Astrocyte of the spinal cord (primary cell): ENCODE data around the gene ACSS2.

Source experiments
- DNase-seq: peaks from one replicate; pipeline ENCODE4 v3.0.0; 2011; ENCODE audit warnings: low read depth, low spot score
- H3K4me3 ChIP-seq: 2 replicates; pipeline ENCODE4 v1.5.1; 2011; ENCODE audit warnings: low read depth, mild to moderate bottlenecking, low read length, moderate library complexity
- in situ Hi-C: cut with HindIII; loops from 2 replicates; pipeline ENCODE4 v1.10.0; 2017; ENCODE audit warnings: low sequenced_read_pairs
- TF ChIP-seq, protein P1 (sequence below): IDR thresholded peaks from 2 replicates; pipeline ENCODE4 v1.5.1; 2012; ENCODE audit warnings: low read depth, mild to moderate bottlenecking, low read length, inconsistent platforms

Gene ACSS2

DNA sequence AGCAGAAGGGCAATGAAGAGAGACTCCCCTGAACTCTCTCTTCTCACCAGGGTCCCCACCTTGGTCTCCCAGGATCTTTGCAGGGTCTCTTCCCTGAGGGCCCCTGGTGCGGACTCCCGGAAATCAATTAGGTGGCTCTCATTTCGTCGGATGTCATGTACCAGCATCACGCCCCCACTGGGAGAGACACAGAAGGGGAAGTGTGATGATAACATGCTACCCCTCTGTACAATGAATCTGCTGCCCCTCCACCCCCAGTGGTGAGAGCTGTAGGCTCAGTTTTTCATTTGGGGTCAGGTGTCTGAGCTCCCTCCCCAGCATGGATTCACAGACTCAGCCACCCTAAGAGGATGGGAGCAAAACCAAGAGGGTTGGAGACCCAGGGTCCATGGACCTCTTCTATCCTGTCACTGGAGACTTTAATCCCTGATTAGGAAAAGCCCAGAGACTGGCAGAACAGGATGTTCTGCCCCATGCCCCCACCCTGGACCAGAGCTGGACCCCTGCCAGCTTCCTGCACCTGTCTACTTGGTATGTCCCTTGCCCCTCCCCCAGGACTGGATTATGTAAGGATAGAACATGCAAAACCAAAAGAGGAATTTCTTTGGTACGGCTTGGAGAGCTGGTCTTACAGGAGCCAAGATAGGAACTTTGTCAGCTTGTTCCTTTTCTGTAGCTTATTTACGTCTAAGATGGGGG, 14.9 kb upstream of the ACSS2 start:
- no peak overlapping the region for H3K4me3 ChIP-seq
- DNase-seq: no peak
- in situ Hi-C loops: no loop called here
- TF ChIP-seq, protein P1, sequence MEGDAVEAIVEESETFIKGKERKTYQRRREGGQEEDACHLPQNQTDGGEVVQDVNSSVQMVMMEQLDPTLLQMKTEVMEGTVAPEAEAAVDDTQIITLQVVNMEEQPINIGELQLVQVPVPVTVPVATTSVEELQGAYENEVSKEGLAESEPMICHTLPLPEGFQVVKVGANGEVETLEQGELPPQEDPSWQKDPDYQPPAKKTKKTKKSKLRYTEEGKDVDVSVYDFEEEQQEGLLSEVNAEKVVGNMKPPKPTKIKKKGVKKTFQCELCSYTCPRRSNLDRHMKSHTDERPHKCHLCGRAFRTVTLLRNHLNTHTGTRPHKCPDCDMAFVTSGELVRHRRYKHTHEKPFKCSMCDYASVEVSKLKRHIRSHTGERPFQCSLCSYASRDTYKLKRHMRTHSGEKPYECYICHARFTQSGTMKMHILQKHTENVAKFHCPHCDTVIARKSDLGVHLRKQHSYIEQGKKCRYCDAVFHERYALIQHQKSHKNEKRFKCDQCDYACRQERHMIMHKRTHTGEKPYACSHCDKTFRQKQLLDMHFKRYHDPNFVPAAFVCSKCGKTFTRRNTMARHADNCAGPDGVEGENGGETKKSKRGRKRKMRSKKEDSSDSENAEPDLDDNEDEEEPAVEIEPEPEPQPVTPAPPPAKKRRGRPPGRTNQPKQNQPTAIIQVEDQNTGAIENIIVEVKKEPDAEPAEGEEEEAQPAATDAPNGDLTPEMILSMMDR: no peak

DNA sequence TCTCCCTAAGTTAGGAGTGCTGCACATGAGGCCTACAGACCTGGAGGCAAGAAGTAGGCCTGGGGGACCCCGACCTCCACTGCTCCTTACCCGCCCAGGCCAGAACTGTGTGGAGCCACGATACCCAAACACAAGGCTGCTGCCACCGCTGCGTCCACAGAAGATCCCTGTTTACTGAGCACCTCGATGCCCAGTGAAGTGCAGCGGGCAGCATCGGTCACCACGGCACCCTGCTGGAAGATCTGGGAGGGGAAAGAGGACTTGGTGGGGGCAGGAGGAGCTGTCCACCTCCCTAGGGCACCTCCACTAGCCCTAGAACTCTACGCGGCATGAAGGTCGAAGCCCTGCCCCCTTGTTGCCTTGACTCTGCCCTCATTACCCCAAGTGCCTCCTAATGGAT, 13.7 kb upstream of the ACSS2 start:
- no peak for DNase-seq
- no peak overlapping the region for H3K4me3 ChIP-seq
- in situ Hi-C loops: no loop called here
- TF ChIP-seq, protein P1: no peak

DNA sequence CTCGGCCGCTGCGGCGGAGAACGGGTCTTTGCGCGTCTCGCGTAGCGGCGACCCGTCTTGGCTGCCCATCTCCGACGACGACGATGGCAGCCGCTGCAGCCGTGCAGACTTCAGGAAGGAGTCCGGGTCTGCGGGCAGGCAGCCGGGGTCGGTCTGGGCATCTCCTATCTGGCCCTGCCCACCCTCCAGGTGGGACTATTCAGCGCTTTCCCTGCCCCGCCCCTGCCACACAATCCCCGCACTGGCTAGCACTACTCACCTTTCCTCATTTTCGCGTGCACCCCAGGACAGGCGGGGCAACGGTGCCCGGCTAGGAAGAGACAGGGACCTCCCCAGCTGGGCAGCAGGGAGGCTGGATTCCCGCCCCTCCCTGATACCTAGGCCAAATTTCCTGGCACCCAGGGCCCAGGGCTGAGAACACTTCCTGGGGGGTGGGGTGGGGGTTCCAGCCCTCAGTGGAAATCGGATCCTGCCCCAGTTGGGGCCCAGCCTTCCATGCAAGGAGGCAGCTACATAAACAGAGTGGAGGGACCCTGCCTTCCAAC, 12.9 kb upstream of the ACSS2 start:
- in situ Hi-C loops: no loop called here
- no peak for DNase-seq
- TF ChIP-seq, protein P1: no peak
- H3K4me3 ChIP-seq: no peak overlapping the region

DNA sequence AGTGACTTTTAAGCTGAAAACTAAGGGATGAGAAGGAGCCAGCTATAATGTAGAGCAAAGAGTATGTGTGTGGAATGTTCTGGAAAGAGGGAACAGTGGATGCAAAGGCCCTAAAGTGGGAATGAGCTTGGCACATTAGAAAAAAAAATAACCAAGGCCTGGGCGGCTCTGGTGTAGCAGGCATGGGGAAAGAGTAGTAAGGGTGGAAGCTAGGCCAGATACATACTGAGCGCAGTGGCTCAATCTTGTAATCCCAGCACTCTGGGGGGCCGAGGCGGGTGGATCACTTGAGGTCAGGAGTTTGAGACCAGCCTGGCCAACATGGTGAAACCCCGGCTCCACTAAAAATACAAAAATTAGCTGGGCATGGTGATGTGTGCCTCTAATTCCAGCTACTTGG, 12.2 kb upstream of the ACSS2 start:
- in situ Hi-C loops: no loop called here
- DNase-seq: no peak

DNA sequence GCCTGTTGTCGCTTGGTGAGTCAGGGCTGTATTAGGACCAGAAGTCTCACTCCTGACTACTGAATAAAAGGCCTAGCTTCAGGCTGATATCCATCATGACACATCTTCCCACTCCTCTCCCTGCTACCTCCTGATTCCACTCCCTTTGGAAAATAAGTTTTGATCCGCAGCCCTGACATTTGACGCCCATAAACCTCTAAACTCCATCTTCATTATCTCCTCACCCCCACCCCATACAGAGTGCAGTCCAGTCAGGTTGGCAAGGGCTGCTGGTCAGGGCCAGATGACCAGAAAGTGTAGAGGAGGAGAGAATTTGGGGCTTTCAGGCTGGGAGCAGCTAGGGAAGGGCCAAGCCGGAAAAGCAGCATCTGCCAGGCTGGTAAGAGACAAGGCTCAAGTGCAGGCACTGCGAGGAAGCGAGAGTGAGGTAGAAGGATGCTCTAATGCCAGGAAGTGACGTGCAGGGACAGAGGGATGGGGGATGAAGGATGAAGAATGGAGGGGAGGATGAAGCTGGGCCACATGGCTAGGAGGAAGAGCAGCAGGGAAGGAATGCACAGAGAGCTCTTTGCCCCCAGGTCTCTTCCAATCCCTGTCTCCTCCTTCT, 5.0 kb upstream of the ACSS2 start:
- H3K4me3 ChIP-seq: no peak overlapping the region
- in situ Hi-C loops: no loop called here
- DNase-seq: no peak
- TF ChIP-seq, protein P1: no peak

More for the DNA sequence above, 12.2 kb upstream of the ACSS2 start:
- TF ChIP-seq, protein P1: no peak
- no peak overlapping the region for H3K4me3 ChIP-seq

DNA sequence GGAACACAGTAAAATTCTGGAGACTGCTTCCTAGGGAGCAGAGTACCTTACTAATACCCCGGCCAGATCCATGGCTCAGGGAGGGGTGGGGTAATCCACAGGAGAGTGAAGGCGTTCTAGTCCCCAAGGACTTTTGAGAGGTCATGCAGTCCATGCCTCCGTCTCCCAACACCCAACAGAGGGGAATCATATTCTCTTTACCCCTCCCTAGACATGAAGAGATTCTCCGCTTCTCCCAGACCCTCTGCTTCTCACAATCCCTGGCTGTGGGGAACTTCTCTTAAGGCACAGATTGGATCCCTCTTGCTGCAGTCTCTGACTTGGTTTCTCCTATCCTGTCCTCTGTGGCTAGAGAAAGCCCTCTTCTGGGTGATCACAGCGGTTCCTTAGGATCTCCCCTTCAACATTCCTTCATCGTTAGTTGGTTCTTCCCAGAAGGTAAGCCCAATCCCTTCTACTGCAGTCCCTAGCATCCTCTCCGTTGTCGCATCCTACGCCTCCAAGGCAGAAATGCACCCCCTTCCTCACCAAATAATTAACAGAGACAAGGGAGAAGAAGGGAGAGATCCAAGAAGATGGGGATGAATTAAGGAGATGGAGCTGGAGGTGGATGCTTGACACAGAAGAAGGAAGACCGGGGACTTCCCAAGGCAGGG, 4.3 kb upstream of the ACSS2 start:
- DNase-seq: no peak

More for the DNA sequence above, 4.3 kb upstream of the ACSS2 start:
- peak overlapping the region; percentile 62 for H3K4me3 ChIP-seq
- TF ChIP-seq, protein P1: no peak
- in situ Hi-C loops: no loop called here
